NCI-H1092 treated with DMSO at 0.1 percent for 48 hours (cell line): Measurements from ENCODE around the gene P2RY6.

Source experiments
- DNase-seq: peaks from one replicate; lab custom pipeline; 2025; lab: John Stamatoyannopoulos, UW

P2RY6 gene

DNA sequence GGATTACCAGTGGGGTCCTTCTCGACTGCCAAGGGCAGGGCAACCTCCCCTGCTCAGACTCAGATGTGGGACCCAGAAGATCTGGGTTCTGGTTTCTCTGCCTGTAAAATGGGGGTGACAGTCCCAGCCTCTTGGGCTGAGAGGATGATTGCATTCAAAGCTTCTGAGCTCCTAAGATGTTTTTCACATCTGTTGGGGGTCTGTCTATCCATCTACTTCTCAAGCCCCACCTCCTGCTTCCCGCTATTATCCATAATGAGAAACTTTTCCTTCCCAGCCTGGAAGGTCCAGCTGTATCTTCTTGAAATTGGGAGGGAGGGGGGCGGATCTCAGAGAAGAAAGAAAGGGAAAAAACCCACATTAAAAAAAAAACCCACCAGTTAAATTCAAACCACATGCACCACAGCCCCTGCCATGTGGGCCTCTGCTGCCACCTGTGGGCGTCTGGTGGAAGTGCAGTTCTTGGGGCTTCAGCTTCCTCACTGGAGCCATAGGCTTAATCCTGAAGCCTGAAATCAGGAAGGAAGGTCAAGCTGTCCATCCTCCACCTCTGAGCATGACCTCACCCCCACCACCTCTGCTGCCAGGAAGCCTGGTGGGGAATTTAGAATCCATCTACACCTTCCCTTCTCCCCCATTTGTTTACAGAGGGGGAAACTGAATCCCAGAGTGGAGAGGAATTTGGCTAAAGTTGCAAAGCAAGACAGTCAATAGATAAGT, 63.2 kb downstream of the P2RY6 start:
- peak; percentile 81 for DNase-seq

DNA sequence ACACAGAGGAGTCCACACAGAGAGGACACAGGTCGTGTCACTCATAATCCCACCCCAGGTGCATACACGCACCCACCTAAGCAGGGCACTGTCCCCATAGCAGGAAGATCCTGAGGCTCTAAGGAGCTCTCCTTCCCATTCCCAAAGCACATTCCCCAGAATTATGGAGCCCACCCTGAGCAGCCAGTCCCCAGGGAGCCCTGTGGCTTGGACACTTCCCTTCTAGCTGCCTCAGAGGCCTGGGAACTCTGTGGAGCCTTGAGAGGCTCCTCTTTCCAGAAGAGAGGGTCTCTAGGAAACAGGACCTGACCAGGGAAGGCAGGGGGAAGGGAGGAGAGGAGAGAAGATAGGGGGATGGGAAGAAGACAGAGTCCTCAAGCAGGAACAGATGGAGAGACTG, 65.7 kb downstream of the P2RY6 start:
- no peak for DNase-seq

GRCh38 chr11:73338279-73338678, 66.1 kb downstream of the P2RY6 start:
- no peak for DNase-seq

GRCh38 chr11:73340164-73340563, 68.0 kb downstream of the P2RY6 start:
- DNase-seq: no peak

DNA sequence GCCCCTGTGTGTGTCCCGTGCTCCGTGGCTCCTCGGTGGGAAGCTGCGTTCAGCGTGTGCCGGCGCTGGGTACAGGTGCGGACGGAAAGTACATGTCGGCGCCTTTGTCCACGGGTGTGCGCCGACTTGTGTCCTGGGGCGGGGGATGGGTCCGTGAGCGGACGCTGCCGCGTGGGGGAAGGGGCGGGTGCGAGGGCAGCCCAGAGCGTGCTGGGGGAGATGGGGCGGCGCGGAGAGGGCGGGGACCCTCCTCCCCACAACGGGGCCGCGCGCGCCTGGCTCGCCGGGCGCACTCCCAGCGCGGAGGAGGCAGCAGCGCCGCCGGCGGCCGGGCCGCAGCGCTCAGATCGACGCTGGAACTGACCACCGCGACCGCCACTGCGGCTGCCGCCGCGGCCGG, 70.5 kb downstream of the P2RY6 start:
- peak; percentile 35 for DNase-seq

DNA sequence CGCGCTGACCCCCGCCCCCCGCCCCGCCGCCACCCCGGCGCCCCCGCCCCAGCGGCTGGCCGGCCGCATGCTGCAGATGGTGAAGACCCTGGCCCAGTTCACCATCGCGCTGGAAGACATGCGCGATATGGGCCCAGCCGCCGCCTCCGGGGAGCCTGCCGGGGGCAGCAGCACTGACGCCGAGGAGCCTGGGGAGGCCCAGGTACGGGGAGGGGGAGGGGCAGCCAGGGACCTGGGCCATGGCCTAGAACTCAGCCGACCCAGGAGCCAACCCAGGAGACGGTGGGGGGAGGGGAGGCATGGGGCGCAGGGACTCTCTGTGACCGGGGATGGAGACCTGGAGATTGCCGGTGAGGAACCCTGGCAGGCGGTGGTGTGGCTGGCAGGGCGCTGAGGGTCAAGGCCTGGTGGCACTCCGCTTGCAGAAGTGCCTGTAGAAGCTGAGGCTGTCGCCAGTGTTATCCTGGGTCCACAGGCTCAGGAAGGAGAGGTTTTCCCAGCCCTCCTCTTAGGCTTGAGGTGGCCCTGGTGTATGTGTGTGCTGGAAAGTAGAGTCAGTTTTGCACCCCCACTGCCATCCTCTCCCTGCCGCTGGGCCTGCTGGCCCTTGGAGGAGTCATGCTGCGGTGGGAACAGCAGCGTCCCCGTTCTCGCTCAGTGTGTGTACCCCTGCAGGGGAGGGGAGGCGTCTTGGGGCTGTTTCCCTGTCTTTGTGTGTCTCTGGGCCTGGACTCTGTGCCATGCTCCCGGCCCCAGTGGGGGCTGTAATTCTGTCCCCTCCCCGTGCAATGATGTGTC, 71.1 kb downstream of the P2RY6 start:
- DNase-seq: peak; percentile 31

GRCh38 chr11:73344191-73344607, 72.1 kb downstream of the P2RY6 start:
- peak; percentile 43 for DNase-seq

- DNase-seq: no peak
Measured at GRCh38 chr11:73345481-73346160, 73.5 kb downstream of the P2RY6 start.

DNA sequence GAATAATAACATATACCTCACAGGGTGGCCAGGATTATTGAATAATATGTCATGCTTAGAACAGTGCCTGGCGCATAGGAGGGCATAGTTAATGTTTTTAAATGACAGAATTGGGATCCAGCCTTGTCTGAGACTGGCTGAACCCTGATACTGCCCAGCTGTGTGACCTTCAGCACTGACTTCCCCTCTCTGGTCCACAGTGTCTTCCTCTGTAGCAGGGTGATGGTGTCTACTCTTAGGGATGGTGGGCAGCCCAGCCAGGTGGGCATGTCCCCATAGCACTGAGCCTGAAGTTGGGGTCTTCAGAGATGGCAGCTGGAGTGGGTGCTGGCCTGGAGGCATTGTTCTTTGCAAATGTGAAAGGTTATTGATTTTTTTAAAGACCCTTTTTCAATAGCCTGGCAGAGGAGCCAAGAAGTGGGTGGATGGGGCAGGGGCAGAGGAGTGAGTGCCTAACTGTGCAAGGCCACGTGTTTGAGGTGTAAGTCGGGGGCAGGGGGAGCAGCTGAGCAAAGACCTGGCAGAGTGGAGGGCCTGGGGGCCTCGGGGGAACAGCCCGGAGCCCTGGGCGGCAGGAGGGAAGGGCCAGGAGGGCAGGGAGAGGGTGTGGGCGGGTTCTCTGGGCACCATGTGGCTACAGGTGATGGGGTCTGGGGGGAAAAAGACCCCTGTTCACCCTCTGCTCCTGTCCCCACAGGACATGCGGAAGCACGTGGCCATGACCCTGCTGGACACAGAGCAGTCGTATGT, 74.2 kb downstream of the P2RY6 start:
- no peak for DNase-seq

GRCh38 chr11:73347067-73347466, 74.9 kb downstream of the P2RY6 start:
- peak; percentile 38 for DNase-seq
